HCT116 (cell line): ENCODE results near the gene HOXB7. TPM values are rescaled to one million over a fixed set of nuclear protein-coding genes. Genes with fewer than 3 reads are reported as not detected.

Experiments used
- ATAC-seq: fragments of 200-7000 bp; cut with Tn5 transposase; 2 replicates; pipeline ENCODE4 v1.9.1; 2020; ENCODE audit warnings: mild to moderate bottlenecking, moderate library complexity
- BruUV-seq: library from RNA; stranded (reverse); fragments of 400-500 nt; replicated peaks from 2 replicates; lab custom pipeline; 2021; lab: Mats Ljungman, UMichigan
- CTCF ChIA-PET: fragments of 300-600 bp; sonication (Branson Sonifier 250); formaldehyde crosslinking; loops from one replicate; lab custom pipeline; 2021; ENCODE audit warnings: antibody characterized with exemption; lab: Charles Lee
- POLR2A ChIA-PET: fragments of 300-600, 350-600 bp; sonication (Branson Sonifier 250); formaldehyde crosslinking; loops from one replicate; lab custom pipeline; 2021; ENCODE audit warnings: antibody characterized with exemption; lab: Charles Lee
- RAD21 ChIA-PET, 2 experiments: fragments of 300-600 bp; sonication (Branson Sonifier 250); formaldehyde crosslinking; loops; one replicate each; lab custom pipeline; 2023; ENCODE audit warnings: low total read pairs in 2 of 2; ENCODE audit not compliant: uncharacterized antibody in 2 of 2, unreplicated experiment in 2 of 2, low non-redundant PET in 1 of 2; lab: Charles Lee
- DNase-seq: peaks from one replicate; pipeline ENCODE4 v3.0.0-alpha.2; 2010; ENCODE audit warnings: low read depth, low spot score
- H2AFZ ChIP-seq: fragments of 200-600 bp; shearing (Covaris generic), sonication (generic); 2 replicates; pipeline ENCODE4 v1.6.1; 2017; ENCODE audit warnings: low read depth, mixed run types, mixed read lengths, antibody characterized with exemption, low read length; ENCODE audit not compliant: poor library complexity, severe bottlenecking
- H3K27ac ChIP-seq: 2 replicates; pipeline ENCODE4 v1.5.1; 2012; ENCODE audit warnings: low read depth, low read length
- H3K27me3 ChIP-seq: fragments of 200-600 bp; sonication (generic); 2 replicates; pipeline ENCODE4 v1.6.1; 2016; ENCODE audit warnings: mixed run types, low read length, mixed read lengths; ENCODE audit not compliant: insufficient read depth
- H3K36me3 ChIP-seq, 2 experiments: fragments of 200-500 bp in 1 of 2; fragments of 200-600 bp in 1 of 2; sonication (Bioruptor generic) in 1 of 2; sonication (generic) in 1 of 2; 2 replicates each; pipeline versions ENCODE4 v1.5.1 to v1.6.1; 2014 to 2016; ENCODE audit warnings: low read length in 2 of 2, inconsistent platforms in 1 of 2, mixed read lengths in 1 of 2, mixed run types in 1 of 2; ENCODE audit not compliant: insufficient read depth in 2 of 2, control insufficient read depth in 1 of 2
- H3K4me1 ChIP-seq, 2 experiments: fragments of 200-600 bp in 1 of 2; sonication (generic) in 1 of 2; 2 replicates each; pipeline versions ENCODE4 v1.5.1 to v1.6.1; 2012 to 2017; ENCODE audit warnings: low read length in 2 of 2, inconsistent platforms in 1 of 2, mild to moderate bottlenecking in 1 of 2, mixed read lengths in 1 of 2, mixed run types in 1 of 2, moderate library complexity in 1 of 2; ENCODE audit not compliant: insufficient read depth in 2 of 2, control insufficient read depth in 1 of 2
- H3K4me2 ChIP-seq: fragments of 200-600 bp; sonication (generic); 2 replicates; pipeline ENCODE4 v1.6.1; 2017; ENCODE audit warnings: mixed run types, low read length, mixed read lengths
- H3K4me3 ChIP-seq, 2 experiments: fragments of 200-600 bp in 1 of 2; sonication (generic) in 1 of 2; replicated peaks in 1 of 2; 2 replicates each; pipeline ENCODE4 v1.5.1; 2011 to 2016; ENCODE audit warnings: low read length in 2 of 2, control low read depth in 1 of 2, low read depth in 1 of 2, mild to moderate bottlenecking in 1 of 2, mixed read lengths in 1 of 2, mixed run types in 1 of 2
- H3K79me2 ChIP-seq: fragments of 200-600 bp; sonication (generic); 2 replicates; pipeline ENCODE4 v1.6.1; 2017; ENCODE audit warnings: mild to moderate bottlenecking, mixed run types, low read length, moderate library complexity, mixed read lengths; ENCODE audit not compliant: insufficient read depth
- H3K9ac ChIP-seq: fragments of 200-600 bp; sonication (generic); 2 replicates; pipeline ENCODE4 v1.6.1; 2016; ENCODE audit warnings: low read length, mixed read lengths
- H3K9me2 ChIP-seq: fragments of 200-600 bp; sonication (generic), shearing (Covaris generic); 2 replicates; pipeline ENCODE4 v1.6.1; 2017; ENCODE audit warnings: mixed run types, mild to moderate bottlenecking, moderate library complexity; ENCODE audit not compliant: insufficient read depth
- H3K9me3 ChIP-seq, 2 experiments: fragments of 200-500 bp in 1 of 2; fragments of 200-600 bp in 1 of 2; sonication (Bioruptor generic) in 1 of 2; sonication (generic) in 1 of 2; 2 replicates each; pipeline ENCODE4 v1.6.1; 2014 to 2017; ENCODE audit warnings: low read length in 2 of 2, mixed read lengths in 2 of 2, inconsistent platforms in 1 of 2, low read depth in 1 of 2, mild to moderate bottlenecking in 1 of 2, mixed run types in 1 of 2, moderate library complexity in 1 of 2; ENCODE audit not compliant: control insufficient read depth in 1 of 2, insufficient read depth in 1 of 2
- H4K20me1 ChIP-seq: fragments of 200-600 bp; sonication (generic), shearing (Covaris generic); 2 replicates; pipeline ENCODE4 v1.6.1; 2017; ENCODE audit warnings: mixed run types, mild to moderate bottlenecking, moderate library complexity; ENCODE audit not compliant: insufficient read depth
- EGR1 ChIP-seq: IDR thresholded peaks from 2 replicates; pipeline ENCODE4 v1.6.1; 2012; ENCODE audit warnings: low read depth
- EZH2 ChIP-seq: fragments of 200-600 bp; sonication (generic); IDR thresholded peaks from 2 replicates; pipeline ENCODE4 v1.6.1; 2017; ENCODE audit warnings: antibody characterized with exemption, mixed run types
- MAX ChIP-seq: IDR thresholded peaks from 2 replicates; pipeline ENCODE4 v1.6.1; 2012
- POLR2A ChIP-seq: IDR thresholded peaks from 2 replicates; pipeline ENCODE4 v1.7.0; 2011; ENCODE audit warnings: borderline replicate concordance; ENCODE audit not compliant: insufficient read depth, insufficient read length; ENCODE audit errors: extremely low read depth
- SIN3A ChIP-seq: IDR thresholded peaks from 2 replicates; pipeline ENCODE4 v1.6.1; 2012; ENCODE audit warnings: low read depth
- TCF7L2 ChIP-seq: IDR thresholded peaks from 2 replicates; pipeline ENCODE4 v1.7.0; 2011; ENCODE audit warnings: borderline replicate concordance, inconsistent platforms; ENCODE audit not compliant: insufficient read depth, insufficient read length; ENCODE audit errors: extremely low read depth
- YY1 ChIP-seq: IDR thresholded peaks from 2 replicates; pipeline ENCODE4 v1.6.1; 2011; ENCODE audit warnings: low read length, low read depth, moderate library complexity, mild to moderate bottlenecking; ENCODE audit not compliant: insufficient replicate concordance; ENCODE audit errors: extremely low read depth
- ZFX ChIP-seq: fragments of 450-650 bp; IDR thresholded peaks from 2 replicates; pipeline ENCODE4 v1.6.1; 2017
- ZNF274 ChIP-seq: fragments of 200-500 bp; sonication (Bioruptor generic); IDR thresholded peaks from 2 replicates; pipeline ENCODE4 v1.6.1; 2014; ENCODE audit warnings: mild to moderate bottlenecking, low read depth, low read length, inconsistent platforms
- intact Hi-C: fragments of 100-400 bp; cut with micrococcal nuclease; formaldehyde crosslinking; loops from 2 replicates; pipeline ENCODE4 v1.10.0; 2022
- total RNA-seq: library from RNA; stranded (reverse); gene quantifications from one replicate; pipeline ENCODE4 v1.2.1, GENCODE V29; 2021; ENCODE audit not compliant: unreplicated experiment

The HOXB7 gene
- total RNA-seq, 1 experiment from 2014 or later = 33.6 TPM

- peak; percentile 76 for ATAC-seq
- POLR2A ChIA-PET = interaction anchor here (0.7 to 2.2 kb wide), 17 partner anchors 8 to 577 kb away, joined by 3 to 11 read pairs (median 3); partner anchors contain the start of gene NFE2L1
- DNase-seq = no peak
Observed at GRCh38 chr17:48625495-48626244, 14.9 kb upstream of the HOXB7 start.

More at GRCh38 chr17:48625495-48626244, 14.9 kb upstream of the HOXB7 start:
- Histone ChIP-seq H3K27me3 (no peaks in the 10 kb centered on the region), H3K9ac (peak overlapping the region; percentile 95), H3K4me2 (peak overlapping the region; percentile 98), H3K4me1 (peaks cover 15 to 30% of the 10 kb centered on the region in 2 experiments), H3K27ac (peak overlapping the region; percentile 95), H2AFZ (no peak overlapping the region), H3K36me3 (no peaks in the 10 kb centered on the region; a peak in 2 of 4 replicates), H3K9me2 (no peaks in the 10 kb centered on the region), H3K79me2 (peaks cover 42% of the 10 kb centered on the region), H4K20me1 (no peaks in the 10 kb centered on the region), H3K4me3 (peak overlapping the region; percentile 81 to 86), H3K9me3 (no peaks in the 10 kb centered on the region)
- intact Hi-C loops = no loop called here
- BruUV-seq = no TSS peak
- TF ChIP-seq MAX = peak; percentile 31; the same call in 1 of the 2 replicates
- peak; percentile 51 for TF ChIP-seq POLR2A
- 0 out of 2 replicates have a peak, but pooled peaks have one; percentile 33 for TF ChIP-seq SIN3A
- TF ChIP-seq EZH2 = no peak
- TF ChIP-seq ZFX = peak; percentile 75
- TF ChIP-seq YY1 = peak; percentile 3
- TF ChIP-seq TCF7L2 = peak; percentile 63
- TF ChIP-seq ZNF274 = no peak
- TF ChIP-seq EGR1 = no peak
- ChIA-PET CTCF (interaction anchor here (0.9 to 1.8 kb wide), 10 partner anchors 8 to 600 kb away, joined by 3 to 12 read pairs (median 4); partner anchors contain the start of gene HOXB8), RAD21 (interaction anchor here (0.7 to 1.5 kb wide), 2 partner anchors 253 to 403 kb away, joined by 3 to 5 read pairs; no protein-coding TSS in a partner anchor)
